Measurements from ENCODE around the gene TTLL11.
"Not testable (repeated sequence)": the region's sequence is repeated elsewhere in the genome, so short reads cannot be mapped to it uniquely, and the experiment has no call there.

Gene TTLL11

GRCh38 chr9:122121391-122121790, 28.3 kb upstream of the TTLL11 start:
- no peaks in the 10 kb centered on the region for H3K36me3 ChIP-seq
- peaks cover 11 to 13% (median 12%) of the 10 kb centered on the region in 11 experiments for H3K27me3 ChIP-seq
- peaks cover 0 to 3% (median 0%) of the 10 kb centered on the region in 10 experiments; a peak in 1 of 20 replicates for H3K4me1 ChIP-seq
- no peak overlapping the region for H3K9ac ChIP-seq
- peaks cover 0 to 17% (median 0%) of the 10 kb centered on the region in 11 experiments; a peak in 8 of 22 replicates for H3K9me3 ChIP-seq (replicated peaks in 1 of 11)
- no peak overlapping the region for H3K4me3 ChIP-seq
- no peak for TF ChIP-seq Cebpa-rat (IDR thresholded peaks at IDR 0.05)
- peaks cover 0 to 10% (median 0%) of the 10 kb centered on the region in 11 experiments; a peak in 2 of 22 replicates for H4K20me1 ChIP-seq
- H3K4me2 ChIP-seq: no peak overlapping the region
- H3K27ac ChIP-seq: no peak overlapping the region

DNA sequence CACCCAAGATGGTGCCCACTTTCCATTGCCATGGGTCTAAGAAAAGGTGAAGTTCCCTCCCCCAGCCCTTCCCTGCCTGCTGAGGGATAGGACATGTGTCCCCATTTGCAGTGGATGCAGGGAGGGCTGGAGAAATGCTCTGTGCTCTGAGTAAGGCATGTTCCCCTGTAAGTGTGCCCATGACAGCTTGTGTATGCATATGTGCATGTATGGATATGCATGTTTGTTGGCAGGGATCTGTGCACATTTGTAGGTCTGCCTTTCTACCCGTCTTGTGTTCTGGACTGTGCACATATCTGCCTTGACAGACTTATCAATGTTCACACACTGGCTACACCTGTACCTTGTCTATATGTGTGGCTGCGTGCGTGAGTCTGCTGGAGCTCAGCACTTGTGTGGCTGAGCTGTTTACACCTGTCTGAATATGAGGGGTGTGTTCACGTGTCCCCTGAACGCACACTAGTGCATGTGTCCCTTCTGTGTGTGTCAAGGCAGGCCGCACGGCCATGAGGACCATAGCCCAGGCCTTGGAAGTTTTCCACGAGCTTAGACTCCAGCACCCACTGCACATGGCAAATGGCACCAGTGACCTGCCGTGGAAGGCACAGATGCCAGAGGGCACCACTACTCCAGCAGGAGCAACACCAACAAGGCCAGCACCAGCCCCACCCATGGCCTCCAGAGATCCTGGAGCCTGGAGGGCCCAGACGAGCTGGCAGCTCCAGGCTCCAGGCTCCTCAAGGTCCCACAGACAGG, 27.4 kb upstream of the TTLL11 start:
- no peak for TF ChIP-seq Cebpa-rat (IDR thresholded peaks at IDR 0.05)
- H3K9ac ChIP-seq: no peak overlapping the region
- no peak overlapping the region for H3K4me3 ChIP-seq
- H3K36me3 ChIP-seq: no peaks in the 10 kb centered on the region
- H3K27ac ChIP-seq: no peak overlapping the region
- 0 out of 22 replicates have a peak, but pooled peaks cover 0 to 1% (median 0%) of the 10 kb centered on the region in 11 experiments for H4K20me1 ChIP-seq
- peaks cover 0 to 18% (median 0%) of the 10 kb centered on the region in 11 experiments; a peak in 8 of 22 replicates for H3K9me3 ChIP-seq (replicated peaks in 1 of 11)
- H3K27me3 ChIP-seq: peaks cover 2 to 4% (median 3%) of the 10 kb centered on the region in 11 experiments
- no peaks in the 10 kb centered on the region for H3K4me1 ChIP-seq
- H3K4me2 ChIP-seq: no peak overlapping the region

DNA sequence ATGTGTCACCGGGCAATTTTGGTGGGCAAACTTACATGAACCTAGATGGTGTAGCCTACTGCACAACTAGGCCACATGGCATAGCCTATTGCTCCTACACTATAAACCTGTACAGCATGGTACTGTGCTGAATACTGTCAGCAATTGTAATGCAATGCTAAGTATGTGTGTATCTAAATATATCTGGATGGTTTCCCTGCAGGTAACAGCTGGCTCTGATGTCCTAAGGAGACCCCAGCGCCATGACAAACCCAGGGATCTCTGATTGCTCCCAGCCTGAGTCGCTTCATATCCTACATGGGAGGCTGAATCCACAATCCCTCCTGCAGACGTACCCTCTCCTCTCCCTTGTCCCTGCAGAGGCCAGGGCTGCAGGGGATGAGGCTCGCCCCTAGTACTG, 26.6 kb upstream of the TTLL11 start:
- no peak for TF ChIP-seq Cebpa-rat (IDR thresholded peaks at IDR 0.05)
- Histone ChIP-seq H3K4me2 (no peak overlapping the region), H3K9ac (no peak overlapping the region), H4K20me1 (no peaks in the 10 kb centered on the region), H3K4me3 (no peak overlapping the region), H3K36me3 (no peaks in the 10 kb centered on the region), H3K27me3 (no peaks in the 10 kb centered on the region), H3K9me3 (replicated peaks in 1 of 11) (peaks cover 0 to 18% (median 0%) of the 10 kb centered on the region in 11 experiments; a peak in 8 of 22 replicates), H3K4me1 (no peaks in the 10 kb centered on the region), H3K27ac (no peak overlapping the region)

DNA sequence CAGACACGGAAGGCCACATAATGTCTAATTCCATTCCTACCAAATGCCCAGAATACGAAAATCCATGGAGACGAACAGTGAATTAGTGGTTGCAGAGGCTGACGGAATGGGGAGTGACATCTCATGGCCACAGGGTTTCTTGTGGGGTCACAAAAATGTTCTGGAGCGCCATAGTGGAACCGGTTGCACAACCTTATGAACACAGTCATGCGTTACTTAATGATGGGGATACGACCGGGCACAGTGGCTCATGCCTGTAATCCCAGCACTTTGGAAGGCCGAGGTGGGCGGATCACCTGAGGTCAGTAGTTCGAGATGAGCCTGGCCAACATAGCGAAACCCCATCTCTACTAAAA, 26.0 kb upstream of the TTLL11 start:
- Histone ChIP-seq H3K27ac (no peak overlapping the region), H3K36me3 (no peaks in the 10 kb centered on the region), H3K4me2 (no peak overlapping the region), H3K4me1 (no peaks in the 10 kb centered on the region), H3K27me3 (no peaks in the 10 kb centered on the region), H3K9me3 (replicated peaks in 1 of 11) (peaks cover 0 to 18% (median 0%) of the 10 kb centered on the region in 11 experiments; a peak in 8 of 22 replicates), H3K9ac (no peak overlapping the region), H4K20me1 (no peaks in the 10 kb centered on the region), H3K4me3 (no peak overlapping the region)
- TF ChIP-seq Cebpa-rat (IDR thresholded peaks at IDR 0.05): no peak

DNA sequence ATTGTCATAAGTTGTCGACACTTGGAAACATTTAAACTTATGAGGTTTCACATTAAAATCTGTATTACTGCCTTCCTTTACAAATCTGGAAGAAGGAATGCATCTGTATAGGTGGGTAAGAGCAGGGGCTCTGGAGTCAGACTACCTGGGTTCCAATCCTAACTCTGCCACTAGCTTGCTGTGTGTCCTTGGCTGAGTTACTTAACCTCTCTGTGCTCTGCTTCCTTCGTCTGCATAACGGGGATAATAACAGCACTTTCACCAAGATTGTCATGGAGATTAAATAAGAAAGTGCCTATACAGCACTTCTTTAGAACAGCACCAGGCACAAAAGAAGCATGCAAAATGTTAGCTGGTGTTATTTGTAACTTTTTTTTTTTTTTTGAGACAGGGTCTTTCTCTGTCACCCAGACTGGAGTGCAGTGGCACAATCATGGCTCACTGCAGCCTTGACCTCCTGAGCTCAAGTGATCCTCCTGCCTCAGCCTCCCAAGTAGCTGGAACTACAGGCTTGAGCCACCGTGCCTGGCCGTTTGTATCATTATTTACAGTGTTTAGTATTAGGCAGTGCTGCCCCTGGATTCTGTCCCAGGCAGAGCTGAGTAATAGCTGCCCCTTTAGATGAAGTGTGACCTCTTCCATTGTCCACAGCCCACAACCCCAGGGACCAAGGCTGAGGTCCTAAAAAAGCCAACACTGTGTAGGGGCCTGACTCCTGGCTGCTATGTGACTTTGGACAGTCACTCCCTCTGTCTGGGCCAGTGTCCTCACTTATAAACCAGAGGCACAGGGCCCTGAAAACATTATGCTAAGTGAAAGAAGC, 25.4 kb upstream of the TTLL11 start:
- H3K36me3 ChIP-seq: no peaks in the 10 kb centered on the region
- H3K4me3 ChIP-seq: no peak overlapping the region
- H3K9me3 ChIP-seq (replicated peaks in 1 of 11): peaks cover 0 to 18% (median 0%) of the 10 kb centered on the region in 11 experiments; a peak in 8 of 22 replicates
- no peaks in the 10 kb centered on the region for H3K27me3 ChIP-seq
- H3K4me1 ChIP-seq: no peaks in the 10 kb centered on the region
- no peak overlapping the region for H3K4me2 ChIP-seq
- H3K27ac ChIP-seq: no peak overlapping the region
- H3K9ac ChIP-seq: no peak overlapping the region
- no peak for TF ChIP-seq Cebpa-rat (IDR thresholded peaks at IDR 0.05)
- H4K20me1 ChIP-seq: no peaks in the 10 kb centered on the region

GRCh38 chr9:122117241-122117640, 24.1 kb upstream of the TTLL11 start:
- H3K4me1 ChIP-seq, H3K9ac ChIP-seq, H3K27me3 ChIP-seq, H3K36me3 ChIP-seq, H3K4me2 ChIP-seq, H4K20me1 ChIP-seq, H3K27ac ChIP-seq, H3K4me3 ChIP-seq: not testable (repeated sequence)
- peaks cover 0 to 18% (median 0%) of the 10 kb centered on the region in 11 experiments; a peak in 8 of 22 replicates for H3K9me3 ChIP-seq (replicated peaks in 1 of 11)

DNA sequence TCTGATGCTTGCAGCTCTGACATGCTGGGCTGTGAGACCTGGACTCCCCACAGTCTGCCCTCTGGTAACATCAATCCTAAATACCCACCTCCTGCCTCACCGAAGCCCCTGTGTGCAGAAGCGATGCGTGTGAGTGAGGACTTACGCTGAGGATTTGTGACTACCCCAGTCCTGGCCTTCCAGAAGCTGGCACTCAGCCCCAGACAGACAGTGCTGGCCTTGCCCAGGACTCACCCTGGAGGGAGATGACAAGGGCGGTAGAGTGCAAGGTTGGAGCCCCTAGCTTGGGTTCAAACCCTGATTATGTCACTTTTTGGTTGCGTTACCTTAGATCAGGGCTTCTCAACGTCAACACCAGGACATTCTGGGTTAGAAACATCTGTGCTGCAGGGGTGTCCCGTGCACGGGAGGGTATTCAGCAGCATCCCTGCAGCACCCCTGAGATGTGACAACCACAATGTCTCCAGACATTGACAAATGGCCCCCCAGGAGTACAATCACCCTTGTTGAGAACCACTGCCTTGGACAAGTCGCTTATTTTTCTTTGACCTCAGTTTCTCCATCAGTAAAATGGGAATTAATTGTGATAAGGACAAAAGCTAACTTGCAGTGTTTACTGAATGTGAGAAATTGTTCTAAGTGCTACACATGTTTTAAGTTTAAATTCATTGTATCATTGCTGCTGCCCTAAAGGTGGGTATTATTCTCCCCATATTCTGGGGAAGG, 23.5 kb upstream of the TTLL11 start:
- Histone ChIP-seq H3K9ac (no peak overlapping the region), H3K4me1 (no peaks in the 10 kb centered on the region), H3K36me3 (no peaks in the 10 kb centered on the region), H4K20me1 (no peaks in the 10 kb centered on the region), H3K27me3 (no peaks in the 10 kb centered on the region), H3K27ac (no peak overlapping the region), H3K9me3 (replicated peaks in 1 of 11) (peaks cover 0 to 18% (median 0%) of the 10 kb centered on the region in 11 experiments; a peak in 8 of 22 replicates), H3K4me3 (no peak overlapping the region), H3K4me2 (no peak overlapping the region)
- TF ChIP-seq Cebpa-rat (IDR thresholded peaks at IDR 0.05): no peak

GRCh38 chr9:122116040-122116439, 22.9 kb upstream of the TTLL11 start:
- Histone ChIP-seq H3K4me1 (no peaks in the 10 kb centered on the region), H3K9me3 (replicated peaks in 1 of 11) (peaks cover 0 to 18% (median 0%) of the 10 kb centered on the region in 11 experiments; a peak in 8 of 22 replicates), H3K4me2 (no peak overlapping the region), H3K36me3 (no peaks in the 10 kb centered on the region), H3K9ac (no peak overlapping the region), H3K4me3 (no peak overlapping the region), H3K27ac (no peak overlapping the region), H3K27me3 (no peaks in the 10 kb centered on the region), H4K20me1 (no peaks in the 10 kb centered on the region)
- TF ChIP-seq Cebpa-rat (IDR thresholded peaks at IDR 0.05): no peak

Data from BLaER1 treated with 17β-estradiol and CSF1 and Interleukin-3, amounts not matched to agents 10 nM and 100 nM (cell line).